Measurements from ENCODE around the gene AMN.

The AMN gene

DNA sequence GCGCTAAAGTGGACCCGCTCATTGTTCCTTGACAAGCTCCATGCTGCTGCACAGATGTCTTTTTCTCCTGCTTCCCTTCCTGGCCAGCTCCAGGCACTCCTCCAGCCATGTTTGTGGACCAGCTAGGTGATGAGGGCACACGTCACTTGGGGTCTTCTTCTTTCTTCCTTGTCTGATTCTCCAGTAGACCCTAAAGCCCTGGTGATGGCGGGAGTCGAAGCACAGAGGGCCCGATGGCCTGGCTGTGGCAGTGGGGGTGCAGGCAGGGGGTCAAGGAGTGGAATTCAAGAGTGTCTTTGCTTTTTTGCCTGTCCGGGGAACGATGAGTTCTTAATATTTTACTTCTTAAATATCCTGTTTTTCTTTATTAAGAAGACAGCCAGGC lies 23.0 kb upstream of the AMN start:
- DNase-seq, result no peak

DNA sequence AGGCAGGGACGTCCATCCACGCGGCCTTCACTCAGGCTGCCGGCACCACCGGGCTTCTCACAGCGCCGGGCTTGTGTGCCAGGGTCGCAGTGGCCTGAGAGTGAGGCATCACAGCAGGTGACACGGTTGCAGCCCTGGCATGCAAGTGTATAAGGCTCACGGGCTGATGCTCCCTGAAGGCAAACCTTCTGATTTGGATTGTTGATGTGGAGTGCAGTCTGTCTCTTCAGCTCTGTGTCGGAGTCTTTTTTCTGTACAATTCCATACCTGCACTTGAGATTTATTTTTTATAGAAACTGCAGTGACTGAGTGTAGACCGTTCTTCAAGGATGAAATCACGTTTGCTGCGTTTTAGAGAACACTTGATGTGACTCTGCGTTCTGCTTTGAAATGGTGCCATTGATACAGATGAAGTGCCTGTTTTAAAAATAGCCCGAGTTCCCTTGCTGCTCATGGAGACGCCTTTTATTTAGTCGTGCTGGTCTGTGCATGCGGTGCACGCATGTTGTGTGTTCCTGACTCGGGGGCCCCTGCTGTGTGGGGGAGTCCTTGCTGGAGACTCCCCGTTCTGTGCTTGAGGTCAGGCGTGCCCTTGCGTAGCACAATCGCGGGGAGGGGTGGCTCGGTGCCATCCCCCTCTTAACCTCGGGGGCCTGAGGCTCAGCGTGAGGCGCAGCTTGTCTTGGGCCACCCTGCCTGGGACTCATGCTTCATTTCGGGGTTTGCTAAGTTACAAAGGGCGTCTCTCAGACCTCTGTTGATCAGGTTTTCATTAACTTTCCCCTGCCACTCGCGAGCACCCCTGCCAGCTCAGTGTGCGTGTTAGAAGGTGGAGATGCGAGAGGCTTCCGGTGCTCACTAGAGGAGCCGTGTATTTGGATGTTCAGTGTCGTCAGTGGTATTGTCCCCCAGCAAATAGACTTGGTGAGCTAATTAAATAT lies 21.6 kb upstream of the AMN start:
- DNase-seq, result no peak

DNA sequence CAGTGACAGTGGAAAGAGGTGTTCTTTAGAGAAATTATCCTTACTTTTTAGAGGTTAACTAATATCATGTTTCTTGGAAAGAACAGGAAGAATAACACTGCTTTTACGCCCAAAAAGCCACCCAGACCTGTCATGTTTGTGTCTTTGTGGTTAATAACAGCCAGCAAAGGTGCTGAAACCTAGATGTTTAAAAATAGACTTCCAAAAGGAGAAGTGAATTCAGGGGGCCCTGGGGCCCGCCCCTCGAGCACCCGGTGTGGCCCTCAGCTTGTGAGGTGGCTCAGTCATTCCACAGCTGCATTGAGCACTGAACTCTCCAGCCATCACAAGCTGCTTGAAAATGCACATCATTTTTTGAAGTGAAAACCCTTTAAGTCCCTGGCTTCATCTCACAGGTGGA lies 20.8 kb upstream of the AMN start:
- DNase-seq, result peak; percentile 33

DNA sequence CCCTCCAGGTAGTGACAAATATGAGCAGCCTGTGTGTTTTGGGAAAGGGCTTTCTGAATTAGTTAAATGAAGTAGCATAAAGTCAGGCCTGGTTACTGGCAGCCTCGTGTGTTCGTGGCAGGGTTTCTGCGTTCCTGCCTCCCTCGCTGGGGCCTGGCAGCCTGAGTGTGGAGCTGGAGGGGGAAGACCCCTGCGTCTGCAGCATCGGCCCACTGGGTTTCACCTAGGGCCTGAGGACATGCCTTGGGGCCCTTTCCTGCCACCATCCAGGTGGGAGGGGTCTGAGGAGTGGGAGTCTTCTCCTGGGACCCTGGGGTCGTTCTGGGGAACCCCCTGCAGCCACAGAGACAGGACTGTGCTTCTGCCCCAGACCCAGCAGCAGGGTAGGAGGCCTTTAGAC lies 20.4 kb upstream of the AMN start:
- DNase-seq, result no peak

DNA sequence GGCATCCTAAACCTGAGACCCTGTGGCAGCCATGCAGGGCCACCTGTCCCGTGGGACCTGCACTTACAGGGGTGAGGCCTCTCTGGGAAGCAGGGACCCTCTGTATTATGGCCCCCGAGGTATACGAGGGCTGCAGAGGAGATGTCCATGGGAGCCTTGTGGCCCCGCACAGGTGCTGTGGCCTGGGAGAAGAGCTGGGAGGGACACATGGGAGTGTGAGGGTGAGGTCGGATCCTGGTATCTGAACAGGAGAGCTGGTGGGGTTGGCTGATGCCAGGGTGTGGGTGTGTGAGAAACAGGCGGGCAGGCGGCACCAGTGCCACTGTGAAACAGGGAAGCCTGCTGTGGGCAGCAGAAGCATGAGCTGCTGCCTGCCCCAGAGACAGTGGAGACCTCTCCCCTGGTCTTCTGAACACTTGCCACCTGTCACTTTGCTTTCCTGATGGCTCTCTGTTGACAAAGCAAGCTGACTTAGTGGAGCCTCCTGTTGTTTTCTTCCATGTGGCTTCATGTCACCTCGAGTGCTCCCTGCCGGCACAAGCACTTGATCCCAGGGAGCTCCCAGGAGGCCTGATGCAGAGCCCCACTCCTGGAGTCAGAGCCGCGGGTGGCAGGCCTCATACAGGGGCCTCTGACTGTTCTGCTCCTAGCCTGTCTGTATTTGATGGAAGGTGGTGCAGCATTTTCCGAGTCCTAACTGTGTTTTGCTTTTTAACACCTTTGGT lies 19.8 kb upstream of the AMN start:
- DNase-seq, result no peak

DNA sequence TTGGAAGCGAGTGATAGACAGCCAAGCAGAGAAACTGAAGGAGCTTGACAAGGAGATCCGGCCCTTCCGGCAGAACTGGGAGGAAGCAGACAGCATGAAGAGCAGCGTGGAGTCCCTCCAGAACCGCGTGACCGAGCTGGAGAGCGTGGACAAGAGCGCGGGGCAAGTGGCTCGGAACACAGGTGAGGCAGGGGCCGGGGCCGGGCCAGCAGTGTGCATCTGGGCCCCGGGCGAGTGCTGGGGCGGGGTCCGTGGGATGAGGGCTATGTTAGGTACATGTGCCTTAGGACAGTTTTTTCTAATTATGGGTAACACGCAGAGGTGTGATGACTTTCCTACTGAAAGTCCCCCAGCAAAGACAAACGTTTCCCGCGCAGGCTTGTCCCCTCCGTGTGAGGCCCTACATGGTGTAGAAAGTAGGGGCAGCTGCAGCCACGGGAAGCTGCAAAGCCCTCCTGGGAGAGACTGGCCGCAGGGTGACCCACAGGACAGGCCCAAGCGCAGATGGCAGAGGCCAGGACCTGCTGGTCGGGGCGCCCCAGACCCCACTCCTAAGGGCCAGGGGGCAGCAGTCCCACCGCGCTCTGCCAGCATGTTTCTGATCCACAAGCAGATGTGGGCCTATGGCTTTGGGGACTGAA lies 19.1 kb upstream of the AMN start:
- no peak for DNase-seq

DNA sequence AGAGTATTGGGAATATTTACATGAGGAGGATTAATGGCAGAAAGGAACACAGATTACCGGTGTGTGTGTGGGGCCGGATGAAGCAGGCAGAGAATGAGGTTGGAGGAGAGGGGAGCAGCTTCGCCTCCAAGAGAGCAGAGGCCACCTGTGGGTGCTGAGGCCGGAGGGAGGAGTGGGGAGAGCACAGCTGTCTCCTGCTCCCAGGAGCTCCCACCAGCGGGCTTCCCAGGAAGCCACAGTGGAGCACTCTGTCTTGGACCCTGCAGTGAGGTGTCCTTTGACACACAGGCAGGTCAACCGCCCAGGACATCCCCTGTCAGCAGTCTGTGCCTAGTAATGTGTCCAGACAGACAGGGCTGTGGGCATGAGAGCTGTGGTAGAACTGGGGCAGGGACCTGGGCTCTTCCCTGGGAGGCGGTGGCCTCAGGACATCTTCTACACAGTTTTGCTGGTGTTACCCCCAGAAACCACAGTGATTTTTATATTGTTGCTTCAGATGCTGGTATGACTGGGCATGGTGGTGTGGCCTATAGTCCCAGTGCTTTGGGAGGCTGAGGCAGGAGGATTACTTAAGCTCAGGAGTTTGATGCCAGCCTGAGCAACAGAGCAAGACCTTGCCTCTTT lies 18.5 kb upstream of the AMN start:
- DNase-seq, result no peak

DNA sequence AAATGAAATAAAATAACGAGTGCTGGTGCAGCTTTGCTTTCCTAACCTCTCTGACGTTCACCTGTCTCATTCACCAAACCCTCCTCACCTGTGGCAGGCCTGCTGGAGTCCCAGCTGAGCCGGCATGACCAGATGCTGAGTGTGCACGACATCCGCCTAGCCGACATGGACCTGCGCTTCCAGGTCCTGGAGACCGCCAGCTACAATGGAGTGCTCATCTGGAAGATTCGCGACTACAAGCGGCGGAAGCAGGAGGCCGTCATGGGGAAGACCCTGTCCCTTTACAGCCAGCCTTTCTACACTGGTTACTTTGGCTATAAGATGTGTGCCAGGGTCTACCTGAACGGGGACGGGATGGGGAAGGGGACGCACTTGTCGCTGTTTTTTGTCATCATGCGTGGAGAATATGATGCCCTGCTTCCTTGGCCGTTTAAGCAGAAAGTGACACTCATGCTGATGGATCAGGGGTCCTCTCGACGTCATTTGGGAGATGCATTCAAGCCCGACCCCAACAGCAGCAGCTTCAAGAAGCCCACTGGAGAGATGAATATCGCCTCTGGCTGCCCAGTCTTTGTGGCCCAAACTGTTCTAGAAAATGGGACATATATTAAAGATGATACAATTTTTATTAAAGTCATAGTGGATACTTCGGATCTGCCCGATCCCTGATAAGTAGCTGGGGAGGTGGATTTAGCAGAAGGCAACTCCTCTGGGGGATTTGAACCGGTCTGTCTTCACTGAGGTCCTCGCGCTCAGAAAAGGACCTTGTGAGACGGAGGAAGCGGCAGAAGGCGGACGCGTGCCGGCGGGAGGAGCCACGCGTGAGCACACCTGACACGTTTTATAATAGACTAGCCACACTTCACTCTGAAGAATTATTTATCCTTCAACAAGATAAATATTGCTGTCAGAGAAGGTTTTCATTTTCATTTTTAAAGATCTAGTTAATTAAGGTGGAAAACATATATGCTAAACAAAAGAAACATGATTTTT lies 17.1 kb upstream of the AMN start:
- DNase-seq, result no peak

DNA sequence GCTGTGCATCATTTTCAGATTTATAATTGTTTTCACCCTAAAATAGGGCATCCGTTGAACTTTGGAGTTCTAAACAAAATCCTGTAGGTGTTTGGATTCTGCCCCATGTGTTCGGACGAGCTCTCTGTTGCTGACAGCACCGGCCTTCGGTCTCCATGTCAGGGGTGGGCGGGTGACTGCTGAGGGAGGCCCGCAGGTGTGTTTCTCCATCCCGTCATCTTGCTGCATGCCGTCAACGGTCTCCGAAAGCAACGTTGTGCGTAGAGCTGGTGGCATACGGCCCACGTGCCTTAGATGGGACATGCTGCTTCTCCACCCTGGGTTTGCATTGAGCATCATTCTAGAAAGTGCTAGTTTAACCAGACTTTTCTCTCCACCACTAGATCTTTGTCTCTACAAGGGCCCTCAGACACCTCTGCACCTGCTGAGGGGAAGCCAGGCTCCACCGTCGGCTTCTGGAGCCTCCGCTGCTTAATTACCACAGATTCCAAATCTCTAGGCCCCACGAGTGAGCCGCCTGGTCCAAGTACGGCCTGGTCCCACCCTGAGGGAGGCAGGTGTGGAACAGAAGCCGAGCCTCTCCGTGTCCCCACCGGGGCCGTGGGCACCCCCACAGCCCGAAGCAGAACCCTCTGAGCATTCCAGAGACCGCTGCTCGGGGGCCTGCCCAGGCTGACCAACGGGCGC lies 15.7 kb upstream of the AMN start:
- no peak for DNase-seq

DNA sequence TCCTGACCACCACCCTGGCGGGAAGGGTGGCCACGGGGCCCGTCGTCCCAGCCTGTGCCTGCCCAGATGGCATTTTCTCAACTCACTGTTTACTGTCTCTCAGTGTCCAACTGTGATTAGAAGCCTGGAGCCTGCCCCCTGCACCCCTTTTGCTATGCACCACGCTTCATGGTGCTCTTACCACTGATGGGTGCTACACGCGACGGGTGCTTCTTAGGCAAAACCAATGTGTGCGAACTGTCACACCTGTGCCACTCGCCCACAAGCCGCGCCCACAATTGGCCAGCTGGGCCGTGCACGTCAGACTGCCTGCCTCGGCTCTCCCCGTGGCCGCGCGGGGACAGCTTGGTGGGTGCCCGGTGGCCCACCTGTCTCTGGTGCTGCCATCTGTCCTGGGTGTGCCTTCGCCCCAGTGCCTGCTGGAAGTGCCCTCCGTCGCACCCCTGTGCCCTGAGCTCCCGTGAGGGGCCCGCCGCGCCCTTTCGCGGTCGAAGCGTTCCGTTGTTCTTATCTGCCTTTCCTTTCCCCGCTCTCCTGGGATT lies 15.1 kb upstream of the AMN start:
- DNase-seq, result no peak

DNA sequence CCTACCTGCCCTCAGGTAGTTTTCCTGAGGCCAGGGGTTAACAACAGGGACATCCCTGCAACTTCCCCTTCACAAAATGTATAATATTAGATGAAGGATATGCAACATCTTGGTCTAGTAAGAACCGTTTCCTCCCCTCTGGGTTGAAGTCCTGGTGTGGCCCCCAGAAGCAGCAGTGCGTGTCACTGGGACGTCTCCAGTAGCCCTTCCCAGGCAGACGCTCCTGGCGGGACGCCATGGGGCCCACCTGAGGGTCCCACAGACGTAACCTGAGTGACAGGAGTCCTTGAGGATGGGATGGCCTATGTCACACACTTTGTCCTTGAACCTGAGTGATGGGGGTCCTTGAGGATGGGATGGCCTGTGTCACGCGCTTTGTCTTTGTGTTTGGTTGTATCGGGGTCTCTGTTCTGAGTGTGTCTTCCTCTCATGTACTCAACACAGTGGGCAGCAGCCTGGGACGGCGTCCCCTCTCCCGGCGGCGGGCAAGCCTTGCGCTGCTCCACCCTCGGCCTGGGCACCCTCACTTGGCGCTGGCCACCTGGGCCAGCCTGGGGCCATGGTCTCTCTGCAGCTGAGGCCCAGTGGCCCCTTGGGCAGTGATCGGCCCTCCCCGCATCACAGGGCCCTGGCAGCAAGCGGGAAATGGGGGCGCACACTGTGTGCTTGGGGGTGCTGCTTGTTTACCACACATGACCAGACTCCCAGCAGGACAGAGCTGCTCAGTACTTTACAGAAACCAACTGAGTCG lies 14.3 kb upstream of the AMN start:
- DNase-seq, result no peak

DNA sequence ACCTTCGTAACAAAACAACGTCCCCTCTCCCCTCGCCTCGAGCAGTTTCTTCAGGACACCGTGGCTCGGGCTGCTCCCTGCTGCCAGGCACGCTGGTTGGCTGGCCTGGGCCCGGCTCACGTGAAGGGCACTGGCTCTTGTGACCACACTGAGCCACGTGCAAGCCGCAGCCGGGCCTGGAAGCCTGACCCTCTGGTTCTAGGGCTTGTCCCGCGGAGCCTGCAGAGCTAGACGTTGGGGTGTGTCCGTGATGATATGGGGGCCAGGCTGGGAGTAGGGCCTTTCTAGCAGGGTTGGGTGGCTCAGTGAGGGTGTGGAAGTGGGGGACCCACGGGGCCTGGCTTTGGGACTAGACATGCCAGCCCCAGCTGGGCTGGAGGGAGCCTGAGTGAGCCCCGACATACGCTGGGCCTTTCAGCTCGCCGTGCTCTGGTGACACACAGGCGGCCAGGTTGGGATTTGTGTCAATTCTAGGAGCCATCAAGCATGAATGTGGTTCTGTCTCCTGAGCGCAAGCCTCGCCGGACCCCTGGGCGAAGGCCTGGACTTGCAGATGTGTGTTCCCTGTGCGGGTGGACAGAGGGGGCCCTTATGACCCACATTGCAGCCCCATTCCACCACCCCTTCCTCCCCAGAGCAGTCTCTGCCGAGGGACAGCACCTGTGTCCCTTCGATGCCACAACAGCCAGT lies 13.6 kb upstream of the AMN start:
- DNase-seq, result no peak

DNA sequence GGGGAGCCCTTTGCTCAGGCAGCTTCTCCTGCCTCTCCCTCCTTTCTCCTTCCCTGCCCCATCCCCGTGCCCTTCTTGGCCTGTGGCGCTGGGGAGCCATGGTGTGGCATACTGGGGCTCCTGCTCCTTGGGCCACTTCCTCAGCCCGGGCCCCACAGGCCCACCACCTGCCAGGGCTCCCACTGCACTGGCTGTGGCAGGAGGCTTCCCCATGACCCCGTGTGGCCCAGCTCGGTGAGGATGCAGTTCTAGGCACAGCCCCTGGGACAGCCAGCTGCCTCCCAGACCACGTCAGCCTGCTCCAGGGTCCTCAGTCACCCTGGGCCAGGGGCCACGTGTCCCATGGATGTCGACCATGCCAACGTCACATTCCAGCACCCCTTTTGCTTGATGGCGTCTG lies 13.0 kb upstream of the AMN start:
- no peak for DNase-seq

DNA sequence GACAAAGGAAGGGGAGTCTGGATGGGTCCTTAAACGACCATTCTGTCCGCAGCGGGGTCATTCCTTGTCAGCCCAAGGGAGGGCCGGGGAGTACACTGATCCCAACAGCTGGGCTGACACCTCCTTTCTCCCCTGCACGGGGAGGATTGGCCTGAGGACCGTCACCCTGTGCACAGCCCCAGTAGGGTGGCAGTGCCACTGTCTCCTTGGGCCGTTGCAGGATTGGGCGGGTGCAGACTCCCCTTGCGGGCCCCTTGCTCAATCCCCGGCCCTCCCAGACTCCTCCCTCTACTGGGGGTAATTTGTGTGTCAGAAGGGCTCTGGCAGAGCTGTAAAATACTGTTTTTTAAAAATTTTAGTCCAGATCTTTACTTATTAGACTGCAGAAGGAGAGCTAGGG lies 12.6 kb upstream of the AMN start:
- no peak for DNase-seq

DNA sequence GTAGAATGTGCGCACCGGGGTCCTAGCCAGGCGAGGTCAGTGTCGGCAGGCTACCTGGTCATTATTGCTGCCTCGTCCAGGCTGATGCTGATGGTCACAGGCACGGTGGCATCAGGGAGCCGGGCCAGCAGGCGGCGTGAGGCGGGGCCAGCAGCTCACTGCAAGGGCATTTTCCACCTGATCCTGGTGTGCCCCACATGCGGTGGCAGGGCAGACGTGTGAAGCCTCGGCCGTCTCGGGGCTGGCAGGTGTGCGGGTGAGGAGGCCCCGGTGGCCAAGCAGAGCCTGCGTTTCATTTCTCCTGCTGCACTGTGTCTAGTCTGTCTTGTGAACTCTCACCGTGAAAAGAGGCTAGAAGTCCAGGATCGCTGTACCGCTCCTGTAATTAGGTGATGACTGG lies 12.0 kb upstream of the AMN start:
- no peak for DNase-seq

DNA sequence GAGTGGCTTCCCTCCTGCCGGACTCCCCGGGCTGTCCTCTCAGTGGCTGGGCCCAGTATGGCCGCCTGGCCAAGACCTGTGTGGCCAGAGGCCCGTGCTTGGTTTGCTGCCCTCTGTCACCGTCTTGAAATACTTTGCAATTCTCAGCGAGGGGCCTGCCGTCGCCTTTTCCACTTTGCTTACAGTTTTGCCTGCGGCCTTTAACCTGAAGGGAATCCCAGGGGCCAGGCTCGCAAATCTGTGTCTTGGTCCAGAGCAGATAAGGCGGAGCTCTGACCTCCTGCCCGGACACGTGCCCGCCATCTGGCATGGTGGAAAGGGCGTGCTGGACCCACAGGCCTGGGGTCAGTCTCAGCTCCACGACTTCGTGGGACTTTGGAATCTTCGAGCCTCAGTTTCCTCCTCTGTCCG lies 10.9 kb upstream of the AMN start:
- no peak for DNase-seq

DNA sequence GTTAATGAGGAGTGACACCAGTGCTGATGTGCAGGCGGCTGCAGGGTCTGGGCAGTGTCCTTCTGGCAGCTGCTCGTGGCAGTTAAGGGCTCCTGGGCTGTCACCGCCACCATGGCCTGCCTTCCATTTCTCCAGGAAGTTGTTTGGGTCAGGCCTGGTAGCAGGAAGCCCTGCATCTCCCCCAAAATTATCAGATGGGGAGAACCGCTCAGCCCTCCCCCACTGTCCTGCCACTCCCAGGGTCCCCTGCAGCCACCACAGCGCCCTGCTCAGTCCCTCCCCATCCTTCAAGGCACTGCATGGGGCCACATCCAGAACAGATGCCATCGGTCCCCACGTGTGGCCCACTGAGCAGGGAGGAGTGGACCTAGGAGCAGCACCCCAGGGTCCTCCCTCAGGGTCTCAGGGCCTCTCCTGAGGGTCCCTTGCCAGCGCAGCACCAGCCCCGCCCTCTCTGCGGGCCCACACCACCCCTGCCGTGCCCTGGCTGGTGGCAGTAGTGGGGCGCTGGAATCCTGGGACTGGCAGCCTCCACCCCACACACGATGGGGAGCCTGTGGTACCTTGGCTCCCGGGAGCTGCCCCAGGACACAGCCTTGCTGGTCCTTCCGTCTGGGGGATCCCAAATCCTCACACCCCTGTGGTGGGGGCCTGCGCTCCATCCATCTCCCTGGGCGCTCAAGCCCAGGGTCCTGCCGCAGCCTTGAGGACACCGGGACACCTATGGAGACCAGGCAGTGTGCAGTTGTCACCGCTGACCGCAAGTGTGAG lies 10.3 kb upstream of the AMN start:
- no peak for DNase-seq

DNA sequence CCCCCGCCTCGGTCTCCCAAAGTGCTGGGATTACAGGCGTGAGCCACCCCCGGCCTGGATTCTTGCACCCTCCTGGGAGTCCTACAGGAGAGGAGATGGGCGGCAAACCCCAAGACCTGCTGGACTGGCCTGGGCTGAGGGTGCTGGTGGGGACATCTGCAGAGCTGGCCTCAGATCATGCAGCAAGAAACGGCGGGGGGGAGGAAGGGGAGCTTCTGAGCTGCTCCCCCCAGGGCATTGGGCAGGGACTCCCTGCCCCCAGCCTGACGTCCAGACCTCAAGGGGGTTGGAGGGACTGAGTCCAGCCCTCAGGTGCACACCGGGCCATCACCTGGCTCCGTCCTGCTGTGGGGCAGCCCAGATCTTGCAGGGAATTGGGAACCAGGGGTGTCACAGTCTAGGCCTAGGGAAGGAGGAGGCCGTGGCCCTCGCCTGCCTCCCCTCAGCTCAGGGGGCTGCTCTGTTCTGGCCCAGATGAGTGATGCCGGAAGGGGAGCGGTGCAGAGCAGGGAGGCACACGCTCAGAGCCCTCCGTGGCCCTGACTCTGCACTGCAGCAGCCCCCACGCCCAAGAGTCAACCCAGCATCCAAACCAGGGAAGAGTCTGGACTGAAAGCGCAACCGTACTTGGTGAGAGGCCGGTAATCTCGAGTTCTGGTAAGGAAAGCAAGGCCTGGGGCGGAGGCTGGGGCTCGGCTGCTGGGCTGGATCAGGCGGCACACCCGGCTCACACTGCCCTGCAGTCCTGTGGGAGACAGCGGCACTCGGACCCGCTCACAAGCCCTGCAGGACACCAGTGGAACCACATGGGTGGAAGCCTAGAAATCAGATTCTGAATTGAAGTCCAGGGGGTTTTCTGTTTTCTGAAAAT lies 8.9 kb upstream of the AMN start:
- no peak for DNase-seq

Measured in hematopoietic multipotent progenitor cell treated with erythropoietin and hydrocortisone succinate and interleukin-3 and kit ligand, for 6 days (in vitro differentiated cells).